MG63 (cell line): Measurements from ENCODE around the gene PXDN. TPM values are rescaled to one million over a fixed set of nuclear protein-coding genes. Genes with fewer than 3 reads are reported as not detected.
"Not testable (repeated sequence)": the region's sequence is repeated elsewhere in the genome, so short reads cannot be mapped to it uniquely, and the experiment has no call there.

Source experiments
- DNase-seq: peaks from one replicate; pipeline ENCODE4 v3.0.0-alpha.2; 2020
- H3K27me3 ChIP-seq: fragments of 250-450 bp; sonication (Bioruptor Pico); 2 replicates; pipeline ENCODE4 v1.5.1; 2020; ENCODE audit warnings: mild to moderate bottlenecking, moderate library complexity
- H3K36me3 ChIP-seq: fragments of 250-450 bp; sonication (Bioruptor Pico); 2 replicates; pipeline ENCODE4 v1.5.1; 2020; ENCODE audit warnings: mild to moderate bottlenecking, moderate library complexity
- H3K4me3 ChIP-seq: fragments of 250-450 bp; sonication (Bioruptor Pico); 2 replicates; pipeline ENCODE4 v1.5.1; 2020; ENCODE audit warnings: mild to moderate bottlenecking, moderate library complexity
- H3K9me3 ChIP-seq: fragments of 250-450 bp; sonication (Bioruptor Pico); 2 replicates; pipeline ENCODE4 v1.5.1; 2020; ENCODE audit warnings: mild to moderate bottlenecking, moderate library complexity
- total RNA-seq: library from RNA; depleted of rRNA; stranded (reverse); fragments of >200 nt; shearing (Covaris generic); gene quantifications from 2 replicates; pipeline ENCODE4 v1.2.3, GENCODE V29; 2014; ENCODE audit warnings: low replicate concordance

PXDN gene
- total RNA-seq, 1 experiment from 2014 or later = 204 TPM

GRCh38 chr2:1692342-1692741 lies 52.0 kb downstream of the PXDN start:
- H3K27me3 ChIP-seq = no peaks in the 10 kb centered on the region
- H3K4me3 ChIP-seq = no peak overlapping the region
- DNase-seq = no peak
- H3K36me3 ChIP-seq = peaks cover 71% of the 10 kb centered on the region
- H3K9me3 ChIP-seq = no peaks in the 10 kb centered on the region

DNA sequence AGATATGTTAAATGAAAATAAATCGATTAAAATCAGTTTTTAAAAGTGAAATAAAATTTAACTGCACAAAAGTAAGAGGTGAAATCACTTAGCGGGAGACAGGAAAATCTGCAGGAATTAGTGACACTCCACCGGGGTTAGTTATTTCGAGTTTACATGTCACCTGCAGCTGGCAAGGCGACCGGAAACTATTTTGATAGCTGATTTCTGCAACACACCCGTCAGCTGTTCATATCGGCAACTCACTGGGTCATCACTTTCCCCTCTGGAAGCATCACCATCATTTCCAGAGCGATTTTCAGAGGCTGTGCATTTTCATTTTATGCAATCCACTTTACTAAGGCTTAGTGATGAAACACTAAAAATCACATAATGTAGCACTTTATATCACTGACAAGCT lies 52.9 kb downstream of the PXDN start:
- H3K36me3 ChIP-seq = peaks cover 73% of the 10 kb centered on the region
- no peaks in the 10 kb centered on the region for H3K27me3 ChIP-seq
- no peaks in the 10 kb centered on the region for H3K9me3 ChIP-seq
- no peak for DNase-seq
- no peak overlapping the region for H3K4me3 ChIP-seq

- no peak overlapping the region for H3K4me3 ChIP-seq
These were observed 54.1 kb downstream of the PXDN start for GRCh38 chr2:1690056-1690775.

GRCh38 chr2:1688859-1689258 lies 55.5 kb downstream of the PXDN start:
- DNase-seq = no peak
- H3K4me3 ChIP-seq = no peak overlapping the region

More at GRCh38 chr2:1690056-1690775, 54.1 kb downstream of the PXDN start:
- H3K9me3 ChIP-seq = no peaks in the 10 kb centered on the region
- DNase-seq = no peak
- H3K27me3 ChIP-seq = no peaks in the 10 kb centered on the region
- peaks cover 83% of the 10 kb centered on the region for H3K36me3 ChIP-seq

DNA sequence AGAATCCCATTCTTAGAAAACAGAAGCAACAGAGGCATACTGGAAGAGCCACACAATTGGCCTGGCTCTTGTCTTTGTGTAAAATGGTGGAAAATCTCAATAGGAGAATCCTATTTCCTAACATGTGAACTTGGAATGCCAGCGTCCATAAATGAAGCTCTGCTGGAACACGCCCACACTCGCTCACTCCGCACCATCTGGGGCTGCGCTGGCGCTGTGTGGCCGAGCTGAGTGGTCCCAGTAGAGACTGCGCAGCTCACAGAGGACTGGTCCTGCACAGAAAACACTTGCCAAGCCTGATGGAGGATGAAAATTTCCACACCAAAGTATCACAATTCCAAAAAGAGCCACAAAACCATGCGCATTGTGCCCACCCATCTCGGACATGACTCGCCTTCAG lies 56.2 kb downstream of the PXDN start:
- no peaks in the 10 kb centered on the region for H3K27me3 ChIP-seq
- no peak for DNase-seq
- no peak overlapping the region for H3K4me3 ChIP-seq
- peaks cover 94% of the 10 kb centered on the region for H3K36me3 ChIP-seq
- no peaks in the 10 kb centered on the region for H3K9me3 ChIP-seq

More at GRCh38 chr2:1688859-1689258, 55.5 kb downstream of the PXDN start:
- Histone ChIP-seq H3K27me3 (no peaks in the 10 kb centered on the region), H3K36me3 (peaks cover 92% of the 10 kb centered on the region), H3K9me3 (no peaks in the 10 kb centered on the region)

DNA sequence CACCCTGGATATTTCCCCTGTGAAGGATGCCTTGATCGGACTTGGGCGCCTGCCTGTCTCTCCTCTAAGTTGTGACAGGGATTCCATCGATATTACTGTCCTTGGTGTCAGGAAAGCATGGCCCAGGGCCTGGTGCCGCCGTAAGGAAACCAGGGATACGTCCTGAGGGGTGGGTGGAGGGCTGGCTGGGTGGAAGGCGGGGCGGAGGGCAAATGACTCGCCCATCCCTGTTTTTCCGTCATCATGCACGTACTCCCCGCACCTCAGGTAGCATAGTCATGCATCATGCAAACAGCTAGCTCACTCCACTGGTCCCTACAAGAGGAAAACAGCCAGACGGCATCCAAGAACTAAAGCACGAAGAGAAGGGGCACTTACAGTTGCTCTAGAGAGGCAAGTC lies 57.1 kb downstream of the PXDN start:
- no peak for DNase-seq
- peaks cover 94% of the 10 kb centered on the region for H3K36me3 ChIP-seq
- no peaks in the 10 kb centered on the region for H3K9me3 ChIP-seq
- no peaks in the 10 kb centered on the region for H3K27me3 ChIP-seq
- no peak overlapping the region for H3K4me3 ChIP-seq

DNA sequence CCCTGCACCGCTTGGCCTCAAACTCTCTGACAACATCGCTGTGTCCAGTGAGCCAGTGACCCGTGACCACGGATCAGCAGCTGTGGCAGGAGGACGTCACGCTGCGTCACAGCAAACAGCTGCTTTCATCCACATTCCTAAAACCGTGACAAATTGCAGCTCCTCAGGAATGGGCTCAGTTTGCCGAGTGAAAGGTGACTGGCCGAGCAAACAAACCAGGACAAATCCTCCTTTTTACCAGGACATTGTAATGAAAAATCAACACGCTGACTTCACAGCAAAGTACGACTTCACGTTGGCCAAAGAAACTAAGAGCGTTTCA lies 57.6 kb downstream of the PXDN start:
- no peaks in the 10 kb centered on the region for H3K27me3 ChIP-seq
- no peak for DNase-seq
- no peaks in the 10 kb centered on the region for H3K9me3 ChIP-seq
- no peak overlapping the region for H3K4me3 ChIP-seq
- peaks cover 94% of the 10 kb centered on the region for H3K36me3 ChIP-seq

DNA sequence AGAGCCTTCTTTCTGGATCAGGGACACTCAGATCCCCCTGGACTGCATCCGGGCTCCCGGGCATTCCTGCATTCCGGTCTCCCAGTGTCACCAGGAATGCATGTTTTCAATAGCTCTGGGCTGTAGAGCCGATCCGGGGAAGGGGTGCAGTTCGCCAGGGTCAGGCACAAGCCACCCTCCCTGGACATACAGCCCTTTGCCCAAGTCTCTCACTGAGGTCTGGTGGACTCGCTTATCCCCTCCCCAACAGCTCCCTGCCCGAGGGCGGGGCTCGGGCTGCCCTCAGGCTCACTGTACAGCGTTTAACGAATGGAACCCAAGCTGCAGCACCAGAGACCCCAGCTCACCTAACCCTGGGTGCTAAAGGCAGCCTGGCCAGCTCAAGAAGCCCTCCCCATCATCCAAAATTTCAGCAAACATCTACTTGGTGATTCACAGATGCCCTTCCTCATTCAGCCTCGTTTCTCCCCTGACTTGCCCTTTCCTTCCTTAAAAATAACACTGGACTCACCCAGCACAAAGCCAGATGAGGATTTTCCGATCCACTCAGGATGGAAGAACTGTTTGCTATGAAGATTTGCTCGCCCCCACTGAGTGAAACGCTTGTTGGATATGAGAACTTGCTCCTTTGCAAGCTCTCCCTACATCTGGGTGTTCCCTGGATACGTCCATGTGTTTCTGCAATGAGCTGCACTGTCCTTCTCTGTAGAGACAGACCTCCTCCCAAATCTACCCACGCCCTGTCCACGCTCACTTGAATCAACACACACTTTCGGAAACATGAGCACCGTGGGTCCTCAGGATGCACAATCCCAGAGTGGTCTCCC lies 58.1 kb downstream of the PXDN start:
- Histone ChIP-seq H3K9me3 (no peaks in the 10 kb centered on the region), H3K36me3 (peaks cover 94% of the 10 kb centered on the region), H3K27me3 (no peaks in the 10 kb centered on the region), H3K4me3 (no peak overlapping the region)
- no peak for DNase-seq

DNA sequence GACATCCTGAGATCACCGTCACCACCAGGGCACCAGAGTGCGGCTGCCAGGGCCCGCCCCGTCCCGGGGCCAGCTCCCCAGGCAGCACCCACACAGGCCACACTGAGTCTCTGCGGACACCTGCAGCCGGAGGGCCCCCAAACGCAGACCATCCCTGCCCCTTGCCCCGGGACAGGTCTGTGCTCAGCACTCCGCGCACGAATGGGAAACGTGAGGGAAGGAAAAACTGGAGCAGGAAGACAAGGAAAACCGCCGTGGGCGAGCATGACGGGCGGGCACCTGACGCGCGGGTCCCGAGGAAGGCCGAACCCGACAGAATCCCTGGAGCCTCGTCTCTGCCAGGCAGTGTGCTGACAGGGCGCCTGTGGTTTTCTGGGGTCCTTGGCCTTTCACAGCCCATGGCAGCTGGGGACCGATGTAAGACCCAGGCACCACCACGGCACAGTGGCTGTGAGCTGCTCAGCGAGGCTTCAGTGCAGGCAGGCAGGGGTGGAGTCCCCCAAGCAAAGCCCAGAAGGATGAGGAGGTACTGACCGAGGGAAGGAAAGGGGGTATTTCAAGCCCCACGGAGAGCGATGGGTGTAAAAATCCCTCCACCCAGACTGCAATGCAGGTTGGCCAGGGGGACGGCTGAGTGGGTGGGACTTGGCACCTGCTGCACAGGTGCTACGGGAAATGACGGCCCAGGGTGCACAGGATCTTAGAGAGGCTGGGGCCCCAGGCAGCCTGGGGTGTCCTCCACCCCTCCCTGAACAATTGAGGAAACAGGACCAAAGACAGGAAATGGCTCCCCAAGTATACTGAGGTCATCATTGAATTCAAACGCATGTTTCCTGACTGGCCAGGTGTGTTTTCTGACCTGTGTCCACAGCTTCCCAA lies 59.0 kb downstream of the PXDN start:
- no peak for DNase-seq
- H3K27me3 ChIP-seq = no peaks in the 10 kb centered on the region
- H3K36me3 ChIP-seq = peaks cover 94% of the 10 kb centered on the region
- H3K4me3 ChIP-seq = no peak overlapping the region
- no peaks in the 10 kb centered on the region for H3K9me3 ChIP-seq

DNA sequence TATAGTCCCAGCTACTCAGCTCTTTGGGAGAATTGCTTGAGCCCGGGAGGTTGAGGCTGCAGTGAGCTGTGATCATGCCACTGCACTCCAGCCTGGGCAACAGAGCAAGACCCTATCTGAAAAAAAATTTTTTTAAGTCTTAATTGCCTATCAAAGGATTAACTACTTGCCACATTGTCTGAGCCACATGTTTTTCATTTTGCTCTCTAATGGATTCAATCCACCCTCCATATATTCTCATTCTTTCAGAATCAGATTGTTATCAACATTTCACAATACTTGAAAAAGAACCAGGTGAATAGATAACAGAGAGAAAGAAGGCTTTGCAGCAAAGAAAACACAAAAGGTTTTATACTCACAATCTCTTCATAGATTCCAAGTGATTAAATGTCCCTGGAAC lies 61.0 kb downstream of the PXDN start:
- Histone ChIP-seq H3K9me3 (no peaks in the 10 kb centered on the region), H3K27me3 (no peaks in the 10 kb centered on the region), H3K4me3 (no peak overlapping the region), H3K36me3 (peaks cover 88% of the 10 kb centered on the region)
- no peak for DNase-seq

DNA sequence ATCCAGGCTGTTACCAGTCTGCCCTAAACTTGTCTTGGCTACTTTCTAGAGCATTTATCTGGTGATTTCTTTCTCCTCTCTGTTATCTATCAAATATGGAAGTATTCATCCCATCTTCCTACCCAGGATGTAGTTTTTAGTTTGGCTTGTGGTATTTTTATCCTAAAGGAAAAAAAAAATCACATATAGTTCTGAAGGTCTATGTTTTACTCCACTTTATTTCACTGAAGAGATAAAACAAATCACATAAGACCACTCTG lies 62.2 kb downstream of the PXDN start:
- DNase-seq = no peak
- peaks cover 88% of the 10 kb centered on the region for H3K36me3 ChIP-seq
- no peaks in the 10 kb centered on the region for H3K9me3 ChIP-seq
- no peaks in the 10 kb centered on the region for H3K27me3 ChIP-seq
- no peak overlapping the region for H3K4me3 ChIP-seq

DNA sequence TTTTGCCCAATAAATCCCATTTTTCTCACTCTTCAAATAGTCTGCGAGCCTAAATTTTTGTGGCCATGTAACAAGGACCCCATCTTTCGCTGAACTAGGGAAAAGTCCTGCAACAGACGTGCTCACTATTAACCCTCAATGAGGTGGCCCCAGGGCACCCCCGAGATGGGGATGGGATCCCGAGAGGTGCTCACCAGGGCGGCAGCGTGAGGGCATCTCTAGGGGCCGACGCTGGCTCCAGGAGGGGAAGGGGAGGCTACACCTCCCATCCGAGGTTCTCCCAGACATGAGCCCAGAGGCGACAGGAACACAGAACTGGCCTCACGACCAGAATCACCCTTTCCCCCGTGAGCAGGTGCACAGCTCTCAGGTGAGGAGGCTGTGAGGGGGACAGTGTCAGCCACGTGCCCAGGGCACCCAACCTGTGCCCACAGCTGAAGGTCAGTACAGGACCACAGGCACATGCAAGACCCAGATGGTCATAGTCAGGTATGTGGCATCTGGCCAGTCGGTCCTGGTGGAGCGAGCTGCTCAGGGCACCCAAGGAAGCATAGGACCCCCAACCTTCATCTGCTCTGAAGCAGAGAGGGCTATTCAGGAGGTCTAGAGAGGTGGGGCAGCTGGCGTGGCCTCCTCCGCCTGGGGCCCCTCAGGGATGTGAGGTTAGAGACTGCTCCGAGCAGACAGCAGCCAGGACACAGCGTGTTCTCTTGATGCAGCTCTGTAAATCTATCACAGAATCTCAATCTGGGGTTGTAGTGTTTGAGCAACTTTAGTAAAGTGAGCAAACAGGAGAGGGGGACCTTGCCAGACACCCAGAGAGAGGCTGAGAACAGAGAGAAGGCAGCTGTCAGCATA lies 62.8 kb downstream of the PXDN start:
- Histone ChIP-seq H3K27me3 (no peaks in the 10 kb centered on the region), H3K36me3 (peaks cover 88% of the 10 kb centered on the region), H3K4me3 (no peak overlapping the region), H3K9me3 (no peaks in the 10 kb centered on the region)
- DNase-seq = no peak

DNA sequence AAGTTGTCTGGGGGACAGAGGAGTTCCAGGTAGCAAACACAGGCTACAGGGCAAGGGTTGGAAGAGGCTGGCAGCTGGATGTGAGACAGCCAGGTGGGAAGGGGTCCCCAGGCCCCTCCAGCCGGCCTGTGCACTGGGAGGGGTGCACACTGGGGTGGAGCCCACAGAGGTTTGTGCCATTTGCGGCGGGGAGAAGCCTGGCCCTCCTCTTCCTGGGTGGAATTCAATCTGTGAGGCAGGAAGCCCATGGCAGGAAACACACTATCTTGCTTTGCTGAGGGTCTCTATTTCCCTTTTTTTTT lies 63.3 kb downstream of the PXDN start:
- no peak for DNase-seq
- H3K36me3 ChIP-seq = peaks cover 88% of the 10 kb centered on the region

GRCh38 chr2:1680222-1681016 lies 63.9 kb downstream of the PXDN start:
- DNase-seq = no peak
- Histone ChIP-seq H3K4me3 (no peak overlapping the region), H3K27me3 (no peaks in the 10 kb centered on the region), H3K9me3 (no peaks in the 10 kb centered on the region), H3K36me3 (peaks cover 82% of the 10 kb centered on the region)

More for the DNA sequence above, 63.3 kb downstream of the PXDN start:
- Histone ChIP-seq H3K27me3 (no peaks in the 10 kb centered on the region), H3K4me3 (no peak overlapping the region), H3K9me3 (no peaks in the 10 kb centered on the region)

GRCh38 chr2:1679488-1680039 lies 64.8 kb downstream of the PXDN start:
- DNase-seq, H3K4me3 ChIP-seq: not testable (repeated sequence)
- peaks cover 82% of the 10 kb centered on the region for H3K36me3 ChIP-seq

DNA sequence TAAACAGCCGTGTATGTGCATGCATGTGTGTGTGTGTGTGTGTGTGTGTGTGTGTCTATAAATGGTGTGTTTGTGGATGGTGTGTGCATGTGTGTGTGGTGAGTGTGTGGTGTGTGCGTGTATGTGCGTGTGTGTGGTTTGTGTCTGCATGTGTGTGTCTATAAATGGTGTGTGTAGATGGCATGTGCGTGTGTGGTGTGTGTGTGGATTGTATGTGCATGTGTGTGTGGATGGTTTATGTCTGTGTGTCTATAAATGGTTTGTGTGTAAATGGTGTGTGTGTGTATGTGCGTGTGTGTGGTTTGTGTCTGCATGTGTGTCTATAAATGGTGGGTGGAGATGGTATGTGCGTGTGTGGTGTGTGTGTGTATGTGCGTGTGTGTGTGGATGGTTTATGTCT lies 65.2 kb downstream of the PXDN start:
- not testable (repeated sequence) for DNase-seq, H3K9me3 ChIP-seq, H3K27me3 ChIP-seq, H3K4me3 ChIP-seq
- peaks cover 83% of the 10 kb centered on the region for H3K36me3 ChIP-seq

More at GRCh38 chr2:1679488-1680039, 64.8 kb downstream of the PXDN start:
- not testable (repeated sequence) for H3K27me3 ChIP-seq, H3K9me3 ChIP-seq
